Measurements from ENCODE around the gene CLCN5.

- TF ChIP-seq CTCF (IDR thresholded peaks at IDR 0.05; ENCODE audit: poor library complexity) = no peak
- no peak for TF ChIP-seq EZH2phosphoT487 (IDR thresholded peaks at IDR 0.05; ENCODE audit: low read depth, severe bottlenecking, unreplicated experiment)
- TF ChIP-seq EZH2 (IDR thresholded peaks at IDR 0.05; ENCODE audit: borderline replicate concordance) = no peak
These were observed 7.6 kb downstream of the CLCN5 start for GRCh38 chrX:49930039-49930438.
